CD1c-positive myeloid dendritic cell (primary cell): ENCODE data around the gene TRAM1L1.

Source experiments
- DNase-seq: peaks from one replicate; pipeline ENCODE4 v3.0.0-alpha.2; 2016; ENCODE audit errors: extremely low spot score

TRAM1L1 gene

GRCh38 chr4:117084866-117085701 is at the start of gene TRAM1L1:
Gene TRAM1L1 (minus strand): TSS chr4:117085576. CDS start chr4:117085393, 183 bp downstream.
- DNase-seq: no peak

DNA sequence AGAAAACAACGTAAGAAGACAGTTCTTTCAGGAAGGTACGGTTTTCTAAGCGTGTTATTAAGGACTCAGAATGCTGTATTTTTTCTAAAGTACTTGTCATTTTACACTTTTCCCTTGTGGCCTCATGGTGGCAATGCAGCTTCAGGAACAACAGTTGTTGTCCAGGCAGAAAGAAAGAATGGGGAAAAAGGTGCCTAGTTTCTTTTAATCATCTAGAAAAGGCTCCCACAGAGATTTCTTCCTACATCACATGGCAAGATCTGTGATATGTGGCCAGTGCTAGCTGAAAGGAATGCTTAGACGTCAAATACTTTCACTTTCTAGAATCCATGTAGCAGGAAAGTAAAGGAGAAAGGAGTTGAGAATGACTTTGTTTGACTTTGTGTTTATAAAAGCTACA is 49.0 kb upstream of the TRAM1L1 start:
- no peak for DNase-seq

- no peak for DNase-seq
Measured at GRCh38 chr4:117096886-117097285, 11.5 kb upstream of the TRAM1L1 start.

DNA sequence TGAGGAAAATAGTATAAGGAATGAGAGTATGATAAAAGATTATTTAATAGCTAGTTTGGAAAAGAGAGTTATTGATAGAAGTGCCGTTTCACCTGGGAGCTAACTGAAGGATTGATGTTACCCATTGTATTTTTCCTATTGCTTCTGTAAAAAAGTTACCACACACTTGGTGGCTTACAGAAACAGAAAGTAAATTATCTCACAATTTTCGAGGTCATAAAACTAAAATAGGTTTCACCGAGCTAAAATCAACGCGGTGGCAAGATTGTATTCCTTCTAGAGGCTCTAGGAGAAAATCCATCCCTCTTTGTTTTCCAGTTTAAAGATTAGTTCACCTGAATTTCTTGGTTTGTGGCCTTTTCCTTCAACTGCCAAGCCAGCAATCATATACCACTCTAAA is 11.1 kb upstream of the TRAM1L1 start:
- no peak for DNase-seq

DNA sequence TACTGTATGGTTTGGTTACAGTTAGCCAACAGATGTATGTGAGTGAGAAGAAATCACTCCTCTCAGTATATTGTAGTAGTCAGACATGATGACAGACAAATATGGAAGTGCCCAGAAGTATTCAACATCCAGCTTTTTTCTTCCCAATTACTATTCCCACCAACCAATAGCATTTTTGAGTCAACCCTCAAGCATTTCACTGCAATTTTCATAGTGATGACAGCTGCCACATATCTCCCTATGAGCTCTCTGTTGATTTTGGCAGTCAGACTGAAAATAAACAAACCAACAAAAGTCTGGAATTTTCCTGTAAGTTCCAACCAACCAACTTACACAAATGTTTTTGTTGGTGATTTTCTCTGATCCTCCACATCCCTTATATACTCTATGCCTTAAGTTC is 8.2 kb upstream of the TRAM1L1 start:
- DNase-seq: no peak

DNA sequence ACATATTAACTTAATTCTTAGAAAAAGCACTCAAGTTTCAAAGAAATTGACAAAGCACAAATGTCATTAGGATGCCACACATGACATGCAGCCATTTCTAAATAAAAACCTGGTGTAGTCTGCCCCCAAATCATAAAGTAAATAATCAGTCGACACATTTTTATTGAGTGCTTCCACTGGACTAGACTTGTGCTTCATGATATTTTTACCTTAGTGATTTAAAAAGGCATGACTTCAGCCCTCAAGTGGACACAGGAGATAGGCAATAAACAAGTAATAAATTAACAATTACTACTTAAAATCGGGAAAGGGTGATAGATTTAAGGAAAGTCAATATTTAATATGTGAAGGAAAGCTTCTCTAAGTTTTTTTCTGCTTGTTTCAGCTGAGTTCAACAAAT is 7.6 kb downstream of the TRAM1L1 start:
- no peak for DNase-seq

DNA sequence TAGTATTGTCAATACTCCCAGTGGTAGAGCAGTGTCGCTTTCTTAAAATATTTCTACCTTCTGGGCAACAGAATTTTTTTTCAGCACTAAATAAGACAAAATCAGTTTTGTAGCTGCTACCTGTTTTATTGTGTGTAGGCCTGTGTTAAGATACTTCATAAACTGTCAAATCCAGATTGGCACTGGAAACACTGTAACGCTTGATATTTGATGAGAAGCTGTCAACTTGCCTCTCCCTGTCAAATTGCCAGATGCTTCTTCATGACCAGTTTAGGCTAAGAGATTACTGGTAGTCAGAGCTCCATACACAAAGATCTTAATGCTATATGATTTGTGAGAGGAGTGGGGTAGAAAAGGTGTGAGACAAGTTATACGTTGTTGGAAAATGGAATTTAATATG is 17.3 kb downstream of the TRAM1L1 start:
- no peak for DNase-seq

GRCh38 chr4:117063961-117064696 is 21.2 kb downstream of the TRAM1L1 start:
- DNase-seq: no peak

DNA sequence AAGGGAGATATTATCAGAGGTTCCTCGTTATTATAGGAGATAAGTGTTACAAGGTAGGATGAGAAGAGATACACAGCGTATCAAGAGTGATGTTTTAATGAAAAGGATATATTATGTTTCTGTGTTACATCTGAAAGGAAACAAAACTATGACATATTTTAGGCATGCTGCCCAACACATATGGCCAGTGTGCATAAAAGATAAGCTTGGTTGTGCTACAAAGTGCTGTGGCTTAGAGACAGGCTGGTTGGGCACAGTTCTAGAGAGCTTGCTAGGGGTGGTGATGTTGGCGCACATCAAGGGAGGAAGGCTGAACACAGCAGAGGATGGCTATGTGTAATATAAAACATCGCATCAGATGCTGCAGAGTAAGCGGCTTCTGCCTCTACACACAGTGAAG is 42.4 kb downstream of the TRAM1L1 start:
- DNase-seq: no peak
